ENCODE results near the gene P2RX3. TPM values are rescaled to one million over a fixed set of nuclear protein-coding genes. Genes with fewer than 3 reads are reported as not detected.

The P2RX3 gene
- total and polyA plus RNA-seq, 2 donors (not counting 1 experiment from before 2014, with no cell fraction given), result not detected

GRCh38 chr11:57361926-57362325 is 23.8 kb downstream of the P2RX3 start:
- Histone ChIP-seq H3K9ac (ENCODE audit: insufficient read depth, low read length) (no peak overlapping the region), H3K9me3 (ENCODE audit: control insufficient read depth, insufficient read depth, low read depth, low read length) (no peaks in the 10 kb centered on the region), H4K20me1 (ENCODE audit: control insufficient read depth, extremely low read depth, insufficient read depth, low read length) (no peaks in the 10 kb centered on the region), H3K4me3 (replicated peaks in 1 of 4; ENCODE audit: control extremely low read depth in 1 of 4, insufficient read depth in 1 of 4, low read depth in 3 of 4, low read length in 4 of 4) (no peak overlapping the region), H3K27me3 (ENCODE audit: control insufficient read depth, insufficient read depth, low read length) (peaks cover 19% of the 10 kb centered on the region), H3K27ac (ENCODE audit: insufficient read depth, low read length) (no peak overlapping the region), H2AFZ (ENCODE audit: low read length) (no peak overlapping the region), H3K4me1 (ENCODE audit: control insufficient read depth, extremely low read depth, insufficient read depth, low read length) (no peaks in the 10 kb centered on the region), H3K79me2 (ENCODE audit: control insufficient read depth, insufficient read depth, low read length) (no peaks in the 10 kb centered on the region), H3K4me2 (ENCODE audit: extremely low read depth, insufficient read depth, low read length) (no peak overlapping the region), H3K36me3 (ENCODE audit: control insufficient read depth, insufficient read depth, low read length) (no peaks in the 10 kb centered on the region)
- no peak for DNase-seq (ENCODE audit: low read depth in 2 of 2)
- TF ChIP-seq CTCF (conservative IDR thresholded peaks at IDR 0.05 in 1 of 2, IDR thresholded peaks at IDR 0.05 in 1 of 2; ENCODE audit: low read depth in 1 of 2, low read length in 2 of 2) (no peak), EZH2 (IDR thresholded peaks at IDR 0.05; ENCODE audit: low read length, missing control alignments) (no peak)

GRCh38 chr11:57363131-57364080 is 25.3 kb downstream of the P2RX3 start:
- Histone ChIP-seq H3K36me3 (ENCODE audit: control insufficient read depth, insufficient read depth, low read length) (no peaks in the 10 kb centered on the region), H3K79me2 (ENCODE audit: control insufficient read depth, insufficient read depth, low read length) (no peaks in the 10 kb centered on the region), H3K27me3 (ENCODE audit: control insufficient read depth, insufficient read depth, low read length) (peaks cover 19% of the 10 kb centered on the region), H3K4me3 (replicated peaks in 1 of 4; ENCODE audit: control extremely low read depth in 1 of 4, insufficient read depth in 1 of 4, low read depth in 3 of 4, low read length in 4 of 4) (no peak overlapping the region), H3K9me3 (ENCODE audit: control insufficient read depth, insufficient read depth, low read depth, low read length) (no peaks in the 10 kb centered on the region), H3K4me2 (ENCODE audit: extremely low read depth, insufficient read depth, low read length) (no peak overlapping the region), H3K4me1 (ENCODE audit: control insufficient read depth, extremely low read depth, insufficient read depth, low read length) (no peaks in the 10 kb centered on the region), H3K9ac (ENCODE audit: insufficient read depth, low read length) (no peak overlapping the region), H4K20me1 (ENCODE audit: control insufficient read depth, extremely low read depth, insufficient read depth, low read length) (no peaks in the 10 kb centered on the region), H3K27ac (ENCODE audit: insufficient read depth, low read length) (no peak overlapping the region), H2AFZ (ENCODE audit: low read length) (no peak overlapping the region)
- no peak for TF ChIP-seq EZH2 (IDR thresholded peaks at IDR 0.05; ENCODE audit: low read length, missing control alignments)
- TF ChIP-seq CTCF (conservative IDR thresholded peaks at IDR 0.05 in 1 of 2, IDR thresholded peaks at IDR 0.05 in 1 of 2; ENCODE audit: low read depth in 1 of 2, low read length in 2 of 2), result no peak
- no peak for DNase-seq (ENCODE audit: low read depth in 2 of 2)

- H3K27me3 ChIP-seq (ENCODE audit: control insufficient read depth, insufficient read depth, low read length), result peaks cover 19% of the 10 kb centered on the region
- H3K79me2 ChIP-seq (ENCODE audit: control insufficient read depth, insufficient read depth, low read length), result no peaks in the 10 kb centered on the region
- no peaks in the 10 kb centered on the region for H3K4me1 ChIP-seq (ENCODE audit: control insufficient read depth, extremely low read depth, insufficient read depth, low read length)
Measured at GRCh38 chr11:57364851-57365660, 26.9 kb downstream of the P2RX3 start.

More at GRCh38 chr11:57364851-57365660, 26.9 kb downstream of the P2RX3 start:
- no peaks in the 10 kb centered on the region for H3K9me3 ChIP-seq (ENCODE audit: control insufficient read depth, insufficient read depth, low read depth, low read length)
- no peak overlapping the region for H3K4me3 ChIP-seq (replicated peaks in 1 of 4; ENCODE audit: control extremely low read depth in 1 of 4, insufficient read depth in 1 of 4, low read depth in 3 of 4, low read length in 4 of 4)
- no peak overlapping the region for H3K4me2 ChIP-seq (ENCODE audit: extremely low read depth, insufficient read depth, low read length)
- TF ChIP-seq CTCF (conservative IDR thresholded peaks at IDR 0.05 in 1 of 2, IDR thresholded peaks at IDR 0.05 in 1 of 2; ENCODE audit: low read depth in 1 of 2, low read length in 2 of 2) (no peak), EZH2 (IDR thresholded peaks at IDR 0.05; ENCODE audit: low read length, missing control alignments) (no peak)
- no peak overlapping the region for H2AFZ ChIP-seq (ENCODE audit: low read length)
- no peaks in the 10 kb centered on the region for H3K36me3 ChIP-seq (ENCODE audit: control insufficient read depth, insufficient read depth, low read length)
- H3K9ac ChIP-seq (ENCODE audit: insufficient read depth, low read length), result no peak overlapping the region
- no peak overlapping the region for H3K27ac ChIP-seq (ENCODE audit: insufficient read depth, low read length)
- DNase-seq (ENCODE audit: low read depth in 2 of 2), result no peak
- no peaks in the 10 kb centered on the region for H4K20me1 ChIP-seq (ENCODE audit: control insufficient read depth, extremely low read depth, insufficient read depth, low read length)

Measured in fibroblast of lung (primary cell).